DMS53 treated with DMSO at 0.1 percent for 48 hours (cell line): Measurements from ENCODE around the gene CHFR.
A peak's percentile ranks its signal among the peaks of the same experiment; 100 is the strongest.
"Not testable (repeated sequence)": the region's sequence is repeated elsewhere in the genome, so short reads cannot be mapped to it uniquely, and the experiment has no call there.

Experiments
- DNase-seq: peaks from one replicate; lab custom pipeline; 2025; ENCODE audit not compliant: unreplicated experiment; lab: John Stamatoyannopoulos, UW

Gene CHFR

GRCh38 chr12:132887513-132888351 lies at the start of gene CHFR:
TSS of gene CHFR (minus strand) at chr12:132887605. CDS start at chr12:132887328, 277 bp downstream.
- DNase-seq = peak; percentile 96

DNA sequence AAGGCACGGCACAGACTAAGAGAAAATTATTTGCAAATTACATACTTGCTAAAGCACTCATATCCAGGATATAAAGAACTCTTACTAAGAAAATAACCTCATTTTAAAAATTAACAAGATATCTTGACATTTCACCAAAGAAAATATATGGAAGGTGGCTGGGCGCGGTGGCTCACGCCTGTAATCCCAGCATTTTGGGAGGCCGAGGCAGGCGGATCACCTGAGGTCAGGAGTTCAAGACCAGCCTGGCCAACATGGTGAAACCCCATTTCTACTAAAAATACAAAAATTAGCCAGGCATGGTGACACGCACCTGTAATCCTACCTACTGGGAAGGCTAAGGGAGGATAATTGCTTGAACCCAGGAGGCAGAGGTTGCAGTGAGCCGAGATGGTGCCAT lies 49.5 kb upstream of the CHFR start:
- DNase-seq = not testable (repeated sequence)

DNA sequence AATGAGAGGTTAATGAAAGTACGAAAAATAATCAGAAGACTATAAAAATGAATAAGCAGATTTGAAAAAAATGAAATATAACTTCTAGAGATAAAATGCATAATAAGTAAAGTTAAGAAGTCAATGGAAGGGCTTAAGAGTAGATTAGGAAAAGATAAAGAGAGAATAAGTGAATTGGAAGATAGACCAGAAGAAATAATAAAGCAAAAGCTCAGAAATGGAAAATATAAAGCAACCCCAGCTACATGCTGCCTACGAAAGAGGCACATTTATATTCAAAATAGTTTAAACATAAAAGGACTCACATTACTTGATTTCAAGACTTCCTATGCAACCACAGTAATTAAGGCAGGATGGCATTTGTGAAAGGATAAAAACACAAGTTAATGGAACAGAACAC lies 48.8 kb upstream of the CHFR start:
- DNase-seq = no peak

DNA sequence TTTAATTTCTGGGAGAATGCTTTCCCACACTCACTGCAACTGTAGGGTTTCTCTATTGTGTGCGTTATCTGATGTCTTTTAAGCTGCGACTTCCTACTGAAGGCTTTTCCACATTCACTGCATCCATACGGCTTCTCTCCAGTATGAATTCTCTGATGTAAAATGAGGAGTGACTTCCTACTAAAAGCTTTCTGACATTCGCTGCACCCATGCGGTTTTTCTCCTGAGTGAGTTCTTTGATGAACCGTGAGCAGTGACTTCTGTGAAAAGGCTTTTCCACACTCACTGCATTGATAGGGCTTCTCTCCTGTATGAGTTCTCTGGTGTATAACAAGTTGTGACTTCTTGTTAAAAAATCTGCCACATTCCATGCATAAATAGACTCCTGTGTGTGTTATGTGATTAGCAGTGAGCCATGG lies 39.0 kb upstream of the CHFR start:
- DNase-seq = no peak

DNA sequence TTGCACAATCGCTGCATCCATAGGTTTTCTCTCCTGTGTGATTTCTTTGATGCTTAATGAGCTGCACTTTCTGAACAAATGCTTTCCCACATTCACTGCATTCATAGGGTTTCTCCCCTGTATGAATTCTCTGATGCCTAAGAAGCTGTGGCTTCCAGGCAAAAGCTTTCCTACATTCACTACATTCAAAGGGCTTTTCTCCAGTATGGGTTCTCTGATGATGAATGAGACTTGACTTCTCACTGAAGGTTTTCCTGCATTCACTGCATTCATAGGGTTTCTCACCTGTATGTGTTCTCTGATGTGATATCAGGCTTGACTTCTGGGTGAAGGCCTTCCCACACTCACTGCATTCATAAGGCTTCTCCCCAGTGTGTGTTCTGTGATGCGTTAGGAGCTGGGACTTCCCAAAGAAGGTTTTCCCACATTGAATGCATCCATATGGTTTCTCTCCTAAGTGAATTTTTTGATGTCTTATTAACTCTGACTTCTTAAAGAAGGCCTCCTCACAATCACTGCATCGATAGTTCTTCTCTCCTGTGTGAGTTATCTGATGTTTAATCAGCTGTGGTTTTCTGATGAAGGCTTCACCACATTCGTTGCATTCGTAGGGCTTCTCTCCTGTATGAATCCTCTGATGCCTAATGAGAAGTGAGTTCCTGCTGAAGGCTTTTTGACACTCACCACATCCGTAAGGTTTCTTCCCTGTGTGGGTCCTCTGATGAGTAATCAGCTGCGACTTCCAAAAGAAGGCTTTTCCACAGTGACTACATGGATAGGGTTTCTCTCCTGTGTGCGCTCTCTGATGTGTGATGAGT lies 38.4 kb upstream of the CHFR start:
- no peak for DNase-seq

- no peak for DNase-seq
These were observed 37.0 kb upstream of the CHFR start for GRCh38 chr12:132924356-132924755.

- DNase-seq = no peak
These were observed 36.0 kb upstream of the CHFR start for GRCh38 chr12:132923356-132923909.

- DNase-seq = no peak
These were observed 35.3 kb upstream of the CHFR start for GRCh38 chr12:132922676-132923075.

GRCh38 chr12:132921685-132922084 lies 34.3 kb upstream of the CHFR start:
- DNase-seq = no peak

DNA sequence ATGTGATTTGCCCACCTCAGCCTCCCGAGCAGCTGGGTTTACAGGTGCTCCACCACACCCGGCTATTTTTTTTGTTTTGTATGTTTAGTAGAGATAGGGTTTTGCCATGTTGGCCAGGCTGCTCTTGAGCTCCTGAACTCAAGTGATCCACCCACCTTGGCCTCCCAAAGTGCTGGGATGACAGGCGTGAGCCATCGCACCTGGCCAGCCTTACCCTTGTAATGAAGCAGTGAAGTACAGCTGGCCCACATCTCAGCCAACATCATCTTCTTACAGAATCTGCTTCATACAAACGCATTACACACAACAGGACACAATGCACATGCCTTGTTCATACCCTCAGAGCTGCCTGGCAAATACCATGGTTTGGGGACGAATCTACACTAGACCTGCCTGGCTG lies 31.3 kb upstream of the CHFR start:
- no peak for DNase-seq

DNA sequence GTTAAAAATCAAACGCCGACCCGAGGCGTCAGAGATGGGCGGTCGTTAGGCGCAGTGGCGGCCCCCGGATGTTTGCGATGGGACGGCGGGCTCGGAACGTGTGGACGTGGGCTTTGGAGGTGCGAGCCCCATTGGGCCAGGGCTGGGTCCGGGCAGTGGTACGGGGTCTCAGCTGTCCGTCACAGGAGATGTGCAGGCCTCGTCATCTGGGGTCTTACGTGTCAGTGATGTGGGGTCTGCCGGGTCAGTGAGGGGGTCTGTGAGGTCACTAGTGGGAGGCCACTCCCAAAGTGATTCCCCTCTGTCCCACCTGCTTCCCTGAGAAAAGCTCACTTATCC lies 21.6 kb upstream of the CHFR start:
- no peak for DNase-seq

DNA sequence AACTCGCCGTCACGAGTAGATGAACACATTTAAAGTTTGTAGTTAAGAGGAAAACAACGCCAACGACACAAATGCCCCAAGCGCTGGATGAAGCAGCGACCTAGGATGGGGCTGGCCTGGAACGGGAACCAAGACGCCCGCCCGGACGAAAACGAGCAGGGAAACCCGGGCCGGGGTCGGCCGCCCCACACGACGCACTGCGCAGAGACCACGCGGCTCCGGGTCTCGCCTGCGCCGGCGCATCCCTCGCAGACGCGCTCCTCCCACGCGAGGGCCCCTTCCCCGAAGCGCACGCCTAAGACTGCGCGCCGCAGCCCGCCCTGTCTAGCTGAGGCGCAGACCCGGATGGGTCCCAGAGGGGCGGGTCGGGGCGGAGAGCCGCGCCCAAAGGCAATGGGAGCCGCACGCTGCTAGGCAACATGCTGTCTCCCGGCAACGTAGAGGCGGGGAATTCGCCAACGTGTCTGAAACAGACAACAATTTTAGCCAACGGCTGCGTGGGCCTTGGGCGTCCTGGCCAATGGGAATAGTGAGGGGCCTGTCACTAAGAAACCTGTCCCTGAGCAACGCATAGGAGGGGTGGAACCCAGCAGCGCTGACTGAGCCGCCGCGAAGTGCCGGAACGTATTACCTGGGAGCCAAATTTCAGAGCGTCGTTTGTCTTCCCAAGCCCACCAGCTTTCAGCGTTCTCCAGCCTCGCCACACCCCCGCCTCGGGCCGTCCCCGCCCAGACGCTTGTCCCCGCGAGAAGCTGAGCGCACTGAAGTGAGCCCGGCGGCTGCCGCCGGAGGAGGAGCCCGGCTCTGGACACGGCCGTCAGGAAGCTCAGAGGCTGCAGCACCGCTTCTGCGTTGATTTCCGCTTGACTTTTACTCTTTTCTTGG lies 21.0 kb upstream of the CHFR start:
- DNase-seq = peak; percentile 96

- DNase-seq = not testable (repeated sequence)
These were observed 20.4 kb upstream of the CHFR start for GRCh38 chr12:132907789-132908144.

GRCh38 chr12:132907216-132907615 lies 19.8 kb upstream of the CHFR start:
- no peak for DNase-seq

DNA sequence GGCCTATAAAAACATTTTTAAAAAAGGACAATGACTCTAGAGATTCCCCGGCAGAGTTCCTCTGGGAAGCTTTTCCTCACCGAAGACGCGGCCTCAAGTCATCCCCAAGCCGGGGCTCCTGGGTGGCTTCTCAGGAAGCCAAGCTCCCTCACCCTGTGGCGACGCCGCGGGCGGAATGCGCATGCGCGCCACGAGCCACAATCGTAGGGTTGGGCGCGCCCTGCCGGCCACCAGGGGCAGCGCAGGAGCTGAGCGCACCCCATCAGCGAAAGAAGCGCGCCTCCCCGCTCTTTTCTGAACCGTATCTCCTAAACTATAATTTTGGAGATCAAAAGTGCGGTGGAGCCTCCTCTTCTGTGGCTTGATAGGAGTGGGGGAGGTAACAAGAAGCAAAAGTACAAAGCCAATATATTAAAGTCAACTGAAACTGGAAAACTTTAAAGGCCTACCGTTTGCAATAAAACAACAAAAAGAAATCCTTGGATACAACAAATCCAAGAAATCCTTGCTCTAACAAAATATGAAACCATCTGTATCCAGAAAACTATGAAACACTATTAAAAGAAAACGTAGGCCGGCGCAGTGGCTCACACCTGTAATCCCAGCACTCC lies 17.4 kb upstream of the CHFR start:
- no peak for DNase-seq

DNA sequence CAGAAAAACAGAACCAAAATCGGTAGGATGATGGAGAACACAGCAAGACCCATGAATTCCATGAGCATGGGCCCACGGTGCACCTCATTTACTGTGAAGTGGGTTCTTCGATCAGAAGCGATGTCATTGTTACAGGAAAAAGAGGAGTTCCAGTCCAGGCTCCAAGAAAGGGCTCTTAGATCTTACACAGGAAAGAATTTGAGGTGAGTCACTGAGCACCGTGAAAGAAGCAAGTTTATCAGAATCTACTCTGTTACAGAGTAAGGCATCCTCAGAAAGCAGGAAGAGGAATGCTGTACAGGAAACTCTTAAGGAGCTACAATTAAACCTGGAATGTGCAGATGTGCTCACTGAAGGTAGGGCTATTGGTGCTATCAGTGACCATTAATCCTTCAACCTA lies 11.6 kb upstream of the CHFR start:
- DNase-seq = no peak

GRCh38 chr12:132888852-132889251 lies 1.4 kb upstream of the CHFR start:
- DNase-seq = no peak

DNA sequence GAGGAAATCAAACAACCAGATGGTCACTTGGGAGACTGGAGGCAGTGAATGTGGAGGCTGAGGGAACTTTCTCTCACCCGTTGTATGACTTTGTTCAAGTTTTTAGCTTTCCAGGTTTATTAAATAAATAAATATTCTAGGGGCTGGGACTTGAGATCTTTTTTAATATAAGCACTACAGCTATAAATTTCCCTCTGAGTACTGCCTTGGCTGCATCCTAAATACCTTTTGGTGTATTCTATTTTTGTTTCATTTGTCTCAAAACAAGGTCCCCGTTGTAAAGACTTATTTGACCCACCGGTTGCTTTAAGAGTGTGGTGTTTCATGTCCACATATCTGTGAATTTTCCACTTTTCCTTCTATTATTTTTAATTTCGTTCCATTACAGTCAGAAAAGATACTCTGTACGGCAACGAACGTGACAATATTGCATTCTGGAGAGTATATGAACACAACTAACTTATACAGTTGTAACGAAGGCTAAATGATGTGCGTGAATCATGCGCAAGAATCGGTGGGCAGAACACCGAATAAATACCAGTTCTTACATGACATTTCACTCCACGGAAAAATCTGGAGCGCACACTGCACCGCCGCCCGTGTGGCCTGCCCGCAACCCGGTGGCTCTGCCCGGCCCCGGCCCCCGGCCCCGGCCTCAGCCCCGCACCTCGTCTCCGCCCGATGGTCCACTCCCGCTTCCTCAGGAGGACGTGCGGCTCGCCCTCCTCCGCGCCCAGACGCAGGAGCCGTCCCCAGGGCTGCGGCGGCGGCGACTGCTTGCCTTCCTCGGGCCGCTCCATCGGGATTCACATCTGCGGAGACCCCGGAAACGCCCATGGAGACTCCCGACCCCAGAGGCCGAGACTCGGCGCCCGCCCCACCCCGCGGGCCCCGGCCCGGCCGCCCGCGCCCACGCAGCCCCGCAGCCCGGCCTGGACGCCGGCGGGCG lies 602 bp downstream of the CHFR start:
- no peak for DNase-seq

GRCh38 chr12:132881818-132882217 lies 5.6 kb downstream of the CHFR start:
- no peak for DNase-seq

DNA sequence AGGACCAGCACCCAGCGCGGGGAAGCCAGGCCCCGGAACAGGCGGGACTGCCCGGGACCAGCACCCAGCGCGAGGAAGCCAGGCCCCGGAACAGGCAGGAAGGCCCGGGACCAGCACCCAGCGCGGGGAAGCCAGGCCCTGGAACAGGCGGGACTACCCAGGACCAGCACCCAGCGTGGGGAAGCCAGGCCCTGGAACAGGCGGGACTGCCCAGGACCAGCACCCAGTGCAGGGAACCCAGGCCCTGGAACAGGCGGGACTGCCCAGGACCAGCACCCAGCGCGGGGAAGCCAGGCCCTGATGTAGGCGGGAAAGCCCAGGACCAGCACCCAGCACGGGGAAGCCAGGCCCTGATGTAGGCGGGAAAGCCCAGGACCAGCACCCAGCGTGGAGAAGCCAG lies 12.8 kb downstream of the CHFR start:
- DNase-seq = not testable (repeated sequence)
